Hematopoietic multipotent progenitor cell (in vitro differentiated cells): ENCODE data around the gene CD22. TPM values are rescaled to one million over a fixed set of nuclear protein-coding genes. Genes with fewer than 3 reads are reported as not detected.
"Not testable (repeated sequence)": the region's sequence is repeated elsewhere in the genome, so short reads cannot be mapped to it uniquely, and the experiment has no call there.

Experiments used
- DNase-seq, 3 donors: peaks; one replicate each; pipeline ENCODE4 v3.0.0-alpha.2; 2011 to 2015; ENCODE audit warnings: low read depth in 2 of 3, low spot score in 2 of 3
- total RNA-seq: library from RNA; depleted of rRNA; stranded (reverse); fragments of >200 nt; gene quantifications from one replicate; pipeline ENCODE4 v1.2.3, GENCODE V29; 2012

Gene CD22
- total RNA-seq, 1 donor, result 11.0 TPM

GRCh38 chr19:35353635-35354034 lies 24.6 kb downstream of the CD22 start:
- no peak for DNase-seq

DNA sequence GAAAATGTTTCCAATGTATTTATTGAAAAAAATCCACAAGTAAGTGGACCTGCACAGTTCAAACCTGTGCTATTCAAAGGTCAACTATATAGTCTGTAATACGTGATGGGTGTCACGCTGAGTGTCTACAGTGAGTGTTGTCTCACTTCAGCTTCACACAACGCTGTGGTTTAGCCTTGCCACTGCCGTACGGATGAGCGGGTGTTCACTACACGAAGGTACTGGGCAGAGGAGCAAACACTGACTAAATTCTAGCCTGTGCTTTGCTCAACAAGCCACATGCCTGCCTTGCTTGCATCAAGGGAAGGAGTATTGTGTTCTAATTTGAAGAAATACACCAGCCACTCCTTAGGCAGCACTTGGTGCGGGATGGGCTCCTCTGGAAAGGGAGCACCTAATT lies 25.9 kb downstream of the CD22 start:
- no peak for DNase-seq

DNA sequence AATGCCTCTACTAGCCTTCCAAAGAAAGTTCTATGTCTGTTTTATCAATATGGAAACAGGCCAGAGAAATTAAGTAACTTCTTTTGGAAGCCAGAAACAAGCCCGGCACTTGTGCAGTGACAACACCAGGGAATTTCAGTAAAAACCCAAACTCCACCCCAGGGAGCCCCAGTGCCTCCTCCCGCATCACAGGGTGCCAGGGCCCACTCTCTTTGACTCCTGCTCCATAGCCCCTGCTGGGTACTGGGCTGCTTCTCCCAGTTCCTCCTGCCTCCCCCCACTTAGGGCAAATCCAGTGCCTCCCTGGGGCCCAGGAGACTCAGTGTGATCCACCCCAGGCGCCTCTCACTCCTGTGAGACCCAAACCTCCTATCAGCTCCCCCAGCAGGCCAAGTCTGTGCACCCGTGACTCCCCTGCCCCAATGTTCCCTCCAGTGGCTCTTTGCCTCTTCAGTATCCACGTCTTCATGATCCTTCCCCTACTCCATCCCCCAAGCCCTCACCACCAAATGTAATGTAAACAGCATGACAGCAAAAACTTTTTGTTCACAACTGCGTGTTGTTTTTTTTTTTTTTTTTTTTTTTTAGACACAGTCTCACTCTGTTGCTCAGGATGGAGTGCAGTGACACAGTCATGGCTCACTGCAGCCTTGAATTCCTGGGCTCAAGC lies 26.9 kb downstream of the CD22 start:
- DNase-seq, result no peak

DNA sequence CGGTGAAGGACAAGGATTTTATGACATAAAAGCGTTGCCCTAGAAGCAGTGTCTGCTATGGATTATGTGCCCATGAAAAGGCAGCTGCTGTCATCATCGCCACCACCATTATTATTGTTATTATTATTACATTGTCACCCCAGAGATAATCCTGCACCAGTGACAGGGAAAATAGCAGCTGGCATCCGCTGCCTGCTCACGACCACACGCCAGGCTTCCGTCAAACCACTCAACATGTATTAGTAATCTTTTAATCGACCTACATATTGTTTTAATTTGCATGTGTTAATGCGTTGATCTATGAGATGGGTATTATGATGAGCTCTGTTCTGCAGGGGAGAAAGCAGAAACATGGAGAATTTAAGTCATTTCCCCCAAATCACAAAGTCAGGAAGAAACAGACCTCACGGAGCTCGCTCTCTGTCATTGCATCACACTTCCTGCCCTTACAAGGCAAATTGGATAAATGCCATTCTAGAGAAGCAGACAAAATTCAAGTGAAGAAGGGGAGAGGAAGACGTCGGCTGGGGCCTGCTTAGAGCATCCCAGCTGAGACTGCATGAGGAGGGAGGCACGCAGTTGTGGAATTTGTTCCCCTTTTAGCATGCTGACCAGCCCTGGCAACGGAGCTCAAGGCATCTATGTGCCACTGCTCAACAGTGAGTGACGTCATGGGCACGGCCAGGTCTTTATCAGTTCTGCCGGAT lies 29.0 kb downstream of the CD22 start, which contains the start of gene FFAR3:
TSS of gene FFAR3 (plus strand) at position 594 of the 707 bp plus-strand sequence. CDS start 431 bp downstream, outside the sequence.
- peak in 2 of 3 donors; percentile 50 to 66 for DNase-seq

DNA sequence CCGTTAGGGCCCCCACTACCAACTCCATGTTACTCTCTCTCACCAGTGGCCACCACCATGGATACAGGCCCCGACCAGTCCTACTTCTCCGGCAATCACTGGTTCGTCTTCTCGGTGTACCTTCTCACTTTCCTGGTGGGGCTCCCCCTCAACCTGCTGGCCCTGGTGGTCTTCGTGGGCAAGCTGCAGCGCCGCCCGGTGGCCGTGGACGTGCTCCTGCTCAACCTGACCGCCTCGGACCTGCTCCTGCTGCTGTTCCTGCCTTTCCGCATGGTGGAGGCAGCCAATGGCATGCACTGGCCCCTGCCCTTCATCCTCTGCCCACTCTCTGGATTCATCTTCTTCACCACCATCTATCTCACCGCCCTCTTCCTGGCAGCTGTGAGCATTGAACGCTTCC lies 29.8 kb downstream of the CD22 start:
- DNase-seq, result not testable (repeated sequence)

- not testable (repeated sequence) for DNase-seq
Measured at GRCh38 chr19:35359395-35359794, 30.4 kb downstream of the CD22 start.

DNA sequence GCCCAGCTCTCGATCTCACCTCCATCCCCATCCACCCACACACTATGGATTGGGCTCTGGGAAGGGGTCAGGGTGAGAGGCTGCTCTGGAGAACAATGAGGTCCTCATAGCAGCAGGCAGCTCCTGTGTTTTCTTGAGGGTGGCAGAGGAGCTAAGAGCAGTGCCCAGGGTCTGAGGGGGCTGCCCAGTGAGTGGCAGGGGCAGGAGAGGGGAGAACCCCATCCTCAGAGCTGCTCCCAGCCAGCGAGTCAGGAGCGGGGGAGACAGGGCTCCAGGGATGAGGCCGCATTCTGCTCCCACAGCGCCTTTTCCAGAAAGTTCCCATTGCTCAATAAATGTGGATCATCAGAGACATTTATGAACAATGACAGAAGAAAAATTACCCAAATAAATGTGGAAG lies 31.1 kb downstream of the CD22 start:
- DNase-seq, result not testable (repeated sequence)

DNA sequence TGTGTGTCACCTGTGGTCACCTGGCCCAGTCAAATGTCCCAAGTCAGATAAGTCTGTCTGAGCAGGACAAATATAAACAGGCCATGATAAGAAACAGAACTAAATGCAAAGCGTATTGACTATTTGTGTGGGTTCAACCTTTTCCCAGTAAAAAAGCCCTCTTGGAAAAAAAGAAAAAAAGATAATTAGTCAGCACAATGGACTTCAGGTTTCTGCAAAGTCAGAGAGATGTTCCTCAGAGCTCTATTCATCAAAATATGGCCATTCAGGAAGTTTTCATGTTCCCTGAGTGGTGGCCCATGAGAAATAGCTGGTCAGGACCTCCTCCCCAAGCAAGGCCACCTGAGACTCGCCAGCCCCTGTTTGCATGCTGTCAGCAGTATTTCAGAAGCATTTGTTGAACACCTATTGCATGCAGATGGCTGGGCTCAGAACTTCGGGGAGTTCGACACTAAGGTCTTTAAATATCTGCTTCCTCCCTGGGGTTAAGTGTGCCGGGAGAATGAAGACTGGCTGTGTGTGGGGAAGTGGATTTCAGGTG lies 32.0 kb downstream of the CD22 start:
- no peak for DNase-seq

DNA sequence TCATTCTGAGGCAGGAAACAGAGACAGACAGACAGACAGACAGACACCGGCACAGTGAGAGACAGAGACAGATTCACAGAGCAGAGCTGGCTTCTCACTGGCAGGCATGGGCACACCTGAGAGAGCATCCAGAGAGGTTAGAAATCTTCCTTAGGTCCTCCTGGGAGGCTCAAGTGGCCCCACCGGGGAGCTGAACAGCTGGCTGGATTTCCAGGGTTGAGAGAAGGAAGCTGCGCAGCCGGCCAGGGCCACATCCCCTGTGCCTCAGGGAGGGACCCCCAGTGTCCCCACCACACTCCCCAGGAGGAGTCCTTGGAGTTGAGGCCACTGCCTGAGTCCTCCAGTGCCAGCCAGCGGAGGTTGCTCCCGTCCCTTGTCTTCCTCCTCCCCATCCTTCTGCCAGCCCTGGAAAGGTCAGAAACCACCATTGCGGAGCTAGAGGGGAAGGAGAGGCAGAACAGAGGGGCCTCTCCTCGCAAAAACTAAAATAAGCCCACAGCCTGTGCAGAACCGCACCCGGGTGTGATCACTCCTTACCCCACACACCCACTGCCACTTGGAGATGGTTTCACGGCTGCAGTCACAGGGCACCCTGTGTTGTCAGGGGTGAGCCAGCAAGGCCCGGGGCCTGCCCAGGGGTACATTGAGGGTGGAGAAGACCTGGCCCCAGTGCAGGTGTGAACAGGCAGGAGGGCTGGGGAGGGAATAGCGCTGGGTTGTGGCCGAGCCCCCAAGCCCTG lies 33.4 kb downstream of the CD22 start:
- DNase-seq, result no peak

GRCh38 chr19:35363001-35363590 lies 34.1 kb downstream of the CD22 start:
- no peak for DNase-seq

DNA sequence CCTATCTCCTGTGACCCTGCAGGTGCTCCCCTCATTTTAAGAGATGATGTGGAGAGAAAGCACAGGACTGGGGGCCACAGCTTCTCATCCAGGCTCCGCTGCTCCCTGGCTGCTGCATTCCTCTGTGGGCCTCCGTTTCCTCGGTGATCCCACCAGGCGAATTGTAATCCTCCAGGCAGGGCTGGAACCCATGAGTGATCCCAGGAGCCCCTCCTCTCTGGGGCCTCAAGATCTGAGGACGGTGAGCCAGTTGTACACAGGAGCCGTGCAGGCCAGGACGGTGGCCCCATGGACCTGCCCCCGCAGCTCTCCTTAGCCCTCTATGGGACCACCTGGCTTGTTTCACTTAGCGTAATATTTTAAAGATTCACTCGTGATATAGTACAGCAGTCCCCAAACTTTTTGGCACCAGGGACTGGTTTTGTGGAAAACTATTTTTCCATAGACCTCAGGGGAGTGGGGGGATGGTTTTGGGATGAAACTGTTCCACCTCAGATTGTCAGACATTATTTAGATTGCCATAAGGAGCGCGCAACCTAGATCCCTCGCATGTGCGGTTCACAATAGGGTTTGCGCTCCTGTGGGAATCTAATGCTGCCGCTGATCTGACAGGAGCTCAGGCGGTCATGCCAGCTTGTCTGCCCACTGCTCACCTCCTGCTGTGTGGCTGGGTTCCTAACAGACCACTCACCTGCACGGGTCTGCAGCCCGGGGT lies 34.9 kb downstream of the CD22 start:
- DNase-seq, result no peak

DNA sequence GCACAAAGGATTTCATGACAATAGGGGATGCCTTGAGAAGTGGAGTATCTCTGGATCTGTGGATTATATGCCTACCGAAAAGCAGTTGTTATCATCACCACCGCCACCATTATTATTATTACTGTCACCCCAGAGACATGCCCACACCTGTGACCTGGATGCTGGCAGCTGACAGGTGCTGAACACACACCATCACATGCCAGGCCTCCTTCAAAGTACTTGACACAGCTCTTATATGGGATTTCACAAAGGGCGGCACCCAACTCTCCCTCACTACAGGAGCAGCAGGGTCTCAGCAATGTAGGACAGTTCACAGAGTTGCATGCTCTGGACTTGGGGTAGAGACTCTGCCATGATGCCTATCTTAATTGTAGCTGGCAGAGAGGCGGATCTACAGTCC lies 36.3 kb downstream of the CD22 start:
- DNase-seq, result no peak

DNA sequence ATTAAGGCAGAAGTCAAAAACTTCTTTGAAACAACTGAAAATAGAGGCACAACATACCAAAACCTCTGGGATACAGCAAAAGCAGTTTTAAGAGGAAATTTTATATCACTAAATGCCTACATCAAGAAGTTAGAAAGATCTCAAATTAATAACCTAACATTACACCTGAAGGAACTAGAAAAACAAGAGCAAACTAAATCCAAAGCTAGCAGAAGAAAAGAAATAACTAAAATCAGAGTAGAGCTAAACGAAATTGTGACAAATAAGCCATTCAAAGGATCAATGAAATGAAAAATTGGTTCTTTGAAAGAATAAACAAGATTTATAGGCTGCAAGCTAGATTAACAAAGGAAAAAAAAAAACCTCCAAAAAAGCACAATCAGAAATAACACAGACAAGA lies 39.4 kb downstream of the CD22 start:
- no peak for DNase-seq

- DNase-seq, result no peak
Measured at GRCh38 chr19:35369522-35369921, 40.5 kb downstream of the CD22 start.

- no peak for DNase-seq
Measured at GRCh38 chr19:35370722-35371121, 41.7 kb downstream of the CD22 start, which contains the start of gene GPR42. GPR42 (plus strand) TSS chr19:35371068; CDS start chr19:35371360, 292 bp downstream.

- no peak for DNase-seq
Measured at GRCh38 chr19:35373492-35373891, 44.5 kb downstream of the CD22 start.

GRCh38 chr19:35374031-35374430 lies 45.0 kb downstream of the CD22 start:
- DNase-seq, result not testable (repeated sequence)

- no peak for DNase-seq
Measured at GRCh38 chr19:35375505-35376307, 46.7 kb downstream of the CD22 start.

GRCh38 chr19:35377656-35378055 lies 48.7 kb downstream of the CD22 start:
- DNase-seq, result no peak
